CD14-positive monocyte (primary cell): ENCODE data around the gene UHRF1. TPM values are rescaled to one million over a fixed set of nuclear protein-coding genes. Genes with fewer than 3 reads are reported as not detected.

Experiments used
- DNase-seq, 3 donors: peaks; one replicate each; pipeline ENCODE4 v3.0.0-alpha.2; 2011 to 2022
- H2AFZ ChIP-seq: 2 replicates; pipeline ENCODE4 v1.6.0; 2012; ENCODE audit warnings: mild to moderate bottlenecking, low read depth, low read length, inconsistent platforms; ENCODE audit not compliant: insufficient read depth, poor library complexity, severe bottlenecking
- H3K27ac ChIP-seq, 2 donors: 1 replicate in 1 of 2; 2 replicates in 1 of 2; pipeline ENCODE4 v1.5.1; 2012 to 2013; ENCODE audit warnings: low read length in 2 of 2, control low read depth in 1 of 2, inconsistent platforms in 1 of 2, low read depth in 1 of 2, mild to moderate bottlenecking in 1 of 2
- H3K27me3 ChIP-seq, 2 donors: one replicate each; pipeline versions ENCODE4 v1.6.0 to v1.6.1; 2011 to 2013; ENCODE audit warnings: low read length in 2 of 2; ENCODE audit not compliant: control insufficient read depth in 2 of 2, insufficient read depth in 2 of 2
- H3K36me3 ChIP-seq, 2 donors: replicated peaks in 1 of 2; 1 replicate in 1 of 2; 2 replicates in 1 of 2; pipeline versions ENCODE4 v1.5.1 to v1.6.1; 2012 to 2013; ENCODE audit warnings: low read length in 2 of 2, control low read depth in 1 of 2, inconsistent platforms in 1 of 2, mild to moderate bottlenecking in 1 of 2; ENCODE audit not compliant: insufficient read depth in 2 of 2, control insufficient read depth in 1 of 2
- H3K4me1 ChIP-seq, 2 donors: 1 replicate in 1 of 2; 2 replicates in 1 of 2; pipeline versions ENCODE4 v1.5.1 to v1.6.1; 2012 to 2013; ENCODE audit warnings: low read length in 2 of 2, control low read depth in 1 of 2, inconsistent platforms in 1 of 2, mild to moderate bottlenecking in 1 of 2, moderate library complexity in 1 of 2; ENCODE audit not compliant: insufficient read depth in 2 of 2, control insufficient read depth in 1 of 2
- H3K4me2 ChIP-seq: replicated peaks from 2 replicates; pipeline ENCODE3; 2012; ENCODE audit warnings: low read length, moderate library complexity, mild to moderate bottlenecking; ENCODE audit not compliant: poor library complexity, severe bottlenecking; ENCODE audit errors: extremely low read depth
- H3K4me3 ChIP-seq, 3 experiments: fragments of 200-600 bp in 1 of 3; sonication (generic) in 1 of 3; replicated peaks in 1 of 3; 1 replicate in 2 of 3; 2 replicates in 1 of 3; pipeline ENCODE4 v1.5.1; 2011 to 2013; ENCODE audit warnings: low read length in 3 of 3, mild to moderate bottlenecking in 3 of 3, control low read depth in 2 of 3, low read depth in 2 of 3, inconsistent platforms in 1 of 3, moderate library complexity in 1 of 3
- H3K79me2 ChIP-seq: 2 replicates; pipeline ENCODE4 v1.6.0; 2012; ENCODE audit warnings: mild to moderate bottlenecking, control low read depth, inconsistent platforms, low read length, moderate library complexity; ENCODE audit not compliant: insufficient read depth
- H3K9ac ChIP-seq: 2 replicates; pipeline ENCODE4 v1.6.0; 2017; ENCODE audit warnings: low read length, mild to moderate bottlenecking; ENCODE audit not compliant: insufficient read depth, poor library complexity, severe bottlenecking
- H3K9me3 ChIP-seq, 2 donors: replicated peaks in 1 of 2; 1 replicate in 1 of 2; 2 replicates in 1 of 2; pipeline versions ENCODE4 v1.5.1 to v1.6.1; 2012 to 2013; ENCODE audit warnings: low read length in 2 of 2, control low read depth in 1 of 2; ENCODE audit not compliant: control insufficient read depth in 1 of 2, insufficient read depth in 1 of 2
- H4K20me1 ChIP-seq: 2 replicates; pipeline ENCODE4 v1.6.0; 2012; ENCODE audit warnings: mild to moderate bottlenecking, low read length, control low read depth, moderate library complexity; ENCODE audit not compliant: insufficient read depth
- H3K27ac Mint-ChIP-seq, 7 donors: one replicate each; pipeline ENCODE4 v1.8.0; 2020; ENCODE audit warnings: mild to moderate bottlenecking in 7 of 7, mixed read lengths in 7 of 7, moderate library complexity in 6 of 7, inconsistent platforms in 2 of 7
- H3K27me3 Mint-ChIP-seq, 3 donors: one replicate each; pipeline ENCODE4 v1.8.0; 2021 to 2022; ENCODE audit warnings: low read depth in 3 of 3, mild to moderate bottlenecking in 3 of 3, mixed read lengths in 3 of 3, moderate library complexity in 3 of 3, inconsistent platforms in 1 of 3
- H3K36me3 Mint-ChIP-seq, 2 donors: one replicate each; pipeline ENCODE4 v1.8.0; 2020; ENCODE audit warnings: mixed read lengths in 2 of 2, inconsistent platforms in 1 of 2, mild to moderate bottlenecking in 1 of 2
- H3K4me1 Mint-ChIP-seq: one replicate; pipeline ENCODE4 v1.8.0; 2020; ENCODE audit warnings: mild to moderate bottlenecking, mixed read lengths
- H3K4me3 Mint-ChIP-seq, 2 donors: one replicate each; pipeline ENCODE4 v1.8.0; 2020; ENCODE audit warnings: mild to moderate bottlenecking in 2 of 2, mixed read lengths in 2 of 2, moderate library complexity in 1 of 2
- H3K9me3 Mint-ChIP-seq, 7 donors: one replicate each; pipeline ENCODE4 v1.8.0; 2020 to 2022; ENCODE audit warnings: mixed read lengths in 7 of 7, mild to moderate bottlenecking in 6 of 7, moderate library complexity in 6 of 7, inconsistent platforms in 2 of 7
- WGBS: methylation state at CpG from one replicate; pipeline ENCODE4 v1.1.5; 2013; ENCODE audit warnings: missing lambda C conversion rate; ENCODE audit not compliant: insufficient coverage; 5-methylcytosine and 5-hydroxymethylcytosine counted together
- intact Hi-C, 2 donors: fragments of 100-400 bp; cut with micrococcal nuclease; formaldehyde crosslinking; loops; one replicate each; pipeline versions ENCODE4 v1.15.0 to v1.15.1; 2023
- polyA plus RNA-seq, 3 donors: library from polyadenylated mRNA; depleted of rRNA in 1 of 3; unstranded in 2 of 3; stranded (reverse) in 1 of 3; fragments of 300-500 nt in 2 of 3; fragments of >200 nt in 1 of 3; fragmentation: Illumina TruSeq in 2 of 3; gene quantifications; 1 replicate in 2 of 3; 2 replicates in 1 of 3; pipeline ENCODE4 v1.2.3, GENCODE V29; 2012 to 2021
- TF ChIP-seq, protein P1 (sequence below): fragments of 200-600 bp; IDR thresholded peaks from one replicate; pipeline ENCODE4 v1.8.0; 2022; ENCODE audit warnings: antibody characterized with exemption, mild to moderate bottlenecking

The UHRF1 gene
- polyA plus RNA-seq, 3 donors, result 0.06 to 0.77 (median 0.63) TPM

- WGBS, result 100% methylated on average over 3 of the region's 3 CpGs
- H3K36me3 Mint-ChIP-seq, result no peaks in the 10 kb centered on the region
- Histone ChIP-seq H3K9ac (no peak overlapping the region), H3K27me3 (peaks cover 0 to 4% of the 10 kb centered on the region in 2 donors), H3K4me2 (no peak overlapping the region), H3K4me3 (no peak overlapping the region), H3K4me1 (peaks cover 37 to 38% of the 10 kb centered on the region in 2 donors), H2AFZ (no peak overlapping the region), H3K79me2 (no peaks in the 10 kb centered on the region), H4K20me1 (no peaks in the 10 kb centered on the region), H3K9me3 (no peaks in the 10 kb centered on the region), H3K27ac (no peak overlapping the region), H3K36me3 (no peaks in the 10 kb centered on the region)
- no peak overlapping the region for H3K27ac Mint-ChIP-seq
- no peak for DNase-seq
- TF ChIP-seq, protein P1, sequence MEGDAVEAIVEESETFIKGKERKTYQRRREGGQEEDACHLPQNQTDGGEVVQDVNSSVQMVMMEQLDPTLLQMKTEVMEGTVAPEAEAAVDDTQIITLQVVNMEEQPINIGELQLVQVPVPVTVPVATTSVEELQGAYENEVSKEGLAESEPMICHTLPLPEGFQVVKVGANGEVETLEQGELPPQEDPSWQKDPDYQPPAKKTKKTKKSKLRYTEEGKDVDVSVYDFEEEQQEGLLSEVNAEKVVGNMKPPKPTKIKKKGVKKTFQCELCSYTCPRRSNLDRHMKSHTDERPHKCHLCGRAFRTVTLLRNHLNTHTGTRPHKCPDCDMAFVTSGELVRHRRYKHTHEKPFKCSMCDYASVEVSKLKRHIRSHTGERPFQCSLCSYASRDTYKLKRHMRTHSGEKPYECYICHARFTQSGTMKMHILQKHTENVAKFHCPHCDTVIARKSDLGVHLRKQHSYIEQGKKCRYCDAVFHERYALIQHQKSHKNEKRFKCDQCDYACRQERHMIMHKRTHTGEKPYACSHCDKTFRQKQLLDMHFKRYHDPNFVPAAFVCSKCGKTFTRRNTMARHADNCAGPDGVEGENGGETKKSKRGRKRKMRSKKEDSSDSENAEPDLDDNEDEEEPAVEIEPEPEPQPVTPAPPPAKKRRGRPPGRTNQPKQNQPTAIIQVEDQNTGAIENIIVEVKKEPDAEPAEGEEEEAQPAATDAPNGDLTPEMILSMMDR, result no peak
- H3K9me3 Mint-ChIP-seq, result peaks cover 0 to 3% (median 0%) of the 10 kb centered on the region in 7 donors
- intact Hi-C loops, result loop anchor here (2.0 to 10.0 kb wide), 4 partner anchors 38 to 158 kb away; no protein-coding TSS in a partner anchor
- H3K4me1 Mint-ChIP-seq, result peaks cover 39% of the 10 kb centered on the region
- no peak overlapping the region for H3K4me3 Mint-ChIP-seq
- peaks cover 0 to 14% (median 10%) of the 10 kb centered on the region in 3 donors for H3K27me3 Mint-ChIP-seq
These were observed 35.4 kb upstream of the UHRF1 start for GRCh38 chr19:4873930-4874329.

DNA sequence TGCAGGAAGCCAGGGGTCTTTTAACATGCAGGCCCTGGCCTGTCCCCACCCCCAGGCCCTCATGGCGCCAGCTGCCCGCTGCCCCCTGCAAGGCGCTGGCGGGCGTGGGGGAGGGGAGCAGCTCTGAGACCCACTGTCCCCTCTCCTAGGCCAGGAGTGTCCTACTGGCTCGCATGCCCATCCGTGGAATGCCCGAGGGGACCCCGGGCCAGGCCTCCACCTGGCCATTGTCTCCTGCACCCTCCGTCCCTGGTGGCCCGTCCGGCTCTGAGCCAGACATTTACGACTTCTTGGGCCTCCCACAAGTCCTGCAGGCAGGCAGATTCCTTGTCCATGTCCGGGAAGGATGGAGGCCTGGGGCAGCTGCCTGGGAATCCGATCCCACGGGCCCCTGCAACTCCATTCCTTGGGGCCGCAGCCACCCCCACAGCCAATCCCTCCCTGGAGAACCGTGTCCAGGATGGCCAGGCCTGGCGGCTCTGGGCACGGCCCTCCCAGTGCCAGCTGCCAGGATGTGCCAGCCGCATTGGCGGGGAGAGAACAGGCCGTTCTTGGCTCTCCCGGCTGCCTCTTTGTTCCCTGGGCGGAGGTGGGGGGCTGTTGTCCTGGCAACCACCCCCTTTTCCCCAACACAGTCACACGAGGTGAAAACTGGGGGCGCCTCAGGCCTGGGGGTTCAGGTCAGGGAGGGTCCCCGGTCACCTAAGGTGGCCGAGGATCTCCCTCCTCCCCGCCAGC lies 31.4 kb upstream of the UHRF1 start:
- no peaks in the 10 kb centered on the region for H4K20me1 ChIP-seq
- intact Hi-C loops, result loop anchor here in 1 of 2 donors (10.0 kb wide), 1 partner anchor 97 kb away; no protein-coding TSS in a partner anchor
- no peak overlapping the region for H3K9ac ChIP-seq
- H3K79me2 ChIP-seq, result no peaks in the 10 kb centered on the region
- no peak overlapping the region for H3K4me3 ChIP-seq
- H2AFZ ChIP-seq, result no peak overlapping the region
- Mint-ChIP-seq H3K36me3 (no peaks in the 10 kb centered on the region), H3K27ac (no peak overlapping the region), H3K9me3 (no peaks in the 10 kb centered on the region), H3K27me3 (peaks cover 0 to 15% (median 15%) of the 10 kb centered on the region in 3 donors), H3K4me3 (no peak overlapping the region), H3K4me1 (peaks cover 16% of the 10 kb centered on the region)
- no peaks in the 10 kb centered on the region for H3K36me3 ChIP-seq
- H3K27ac ChIP-seq, result no peak overlapping the region
- 56% methylated on average over 29 of the region's 30 CpGs for WGBS
- H3K27me3 ChIP-seq, result peaks cover 0 to 4% of the 10 kb centered on the region in 2 donors
- H3K9me3 ChIP-seq, result no peaks in the 10 kb centered on the region
- DNase-seq, result no peak
- TF ChIP-seq, protein P1, result no peak
- H3K4me2 ChIP-seq, result no peak overlapping the region
- H3K4me1 ChIP-seq, result peaks cover 11 to 17% of the 10 kb centered on the region in 2 donors
